Measurements from ENCODE around the gene JAK2. TPM values are rescaled to one million over a fixed set of nuclear protein-coding genes. Genes with fewer than 3 reads are reported as not detected.

JAK2 gene
- total RNA-seq, 4 donors from 2014 or later, result 23.7 to 39.6 (median 37.8) TPM

GRCh38 chr9:5122116-5122515 lies 137.0 kb downstream of the JAK2 start:
- no peak for TF ChIP-seq POLR2A (IDR thresholded peaks at IDR 0.05)
- H3K4me3 ChIP-seq, result no peak overlapping the region
- H3K27me3 ChIP-seq, result no peaks in the 10 kb centered on the region
- H3K36me3 ChIP-seq, result peaks cover 0 to 58% (median 6%) of the 10 kb centered on the region in 3 donors
- 69% methylated on average over 1 of the region's 1 CpG for WGBS, 2 donors
- no peaks in the 10 kb centered on the region for H3K4me1 ChIP-seq
- no peak for DNase-seq (ENCODE audit: low spot score in 2 of 2)
- no peak overlapping the region for H3K27ac ChIP-seq
- peaks cover 0 to 15% (median 0%) of the 10 kb centered on the region in 4 donors for H3K9me3 ChIP-seq

DNA sequence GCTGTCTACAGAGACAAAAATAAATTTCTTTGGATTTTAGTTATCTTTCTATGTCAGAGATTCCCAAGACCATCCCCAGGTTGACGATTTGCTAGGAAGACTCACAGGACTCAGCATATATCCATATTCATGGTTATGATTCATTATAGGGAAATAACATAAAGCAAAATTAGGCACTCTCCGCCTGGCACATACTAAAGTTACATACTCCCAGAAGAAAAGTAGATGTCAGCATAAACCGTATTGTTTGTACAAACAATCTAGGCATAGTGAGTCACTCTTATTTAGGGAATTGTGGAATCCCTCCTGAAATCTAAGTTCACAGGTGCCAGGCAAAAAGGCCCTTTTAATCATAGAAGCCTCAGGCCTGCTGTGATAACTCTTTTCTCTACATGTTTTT lies 137.4 kb downstream of the JAK2 start:
- 85 to 90% methylated on average over 3 of the region's 3 CpGs for WGBS, 2 donors
- Histone ChIP-seq H3K9me3 (peaks cover 0 to 15% (median 0%) of the 10 kb centered on the region in 4 donors), H3K4me3 (no peak overlapping the region), H3K36me3 (peaks cover 0 to 61% (median 6%) of the 10 kb centered on the region in 3 donors), H3K27ac (no peak overlapping the region), H3K4me1 (no peaks in the 10 kb centered on the region), H3K27me3 (no peaks in the 10 kb centered on the region)
- TF ChIP-seq CTCF (IDR thresholded peaks at IDR 0.05) (no peak), EP300 (IDR thresholded peaks at IDR 0.05) (no peak), POLR2A (IDR thresholded peaks at IDR 0.05) (no peak)
- no peak for DNase-seq (ENCODE audit: low spot score in 2 of 2)

DNA sequence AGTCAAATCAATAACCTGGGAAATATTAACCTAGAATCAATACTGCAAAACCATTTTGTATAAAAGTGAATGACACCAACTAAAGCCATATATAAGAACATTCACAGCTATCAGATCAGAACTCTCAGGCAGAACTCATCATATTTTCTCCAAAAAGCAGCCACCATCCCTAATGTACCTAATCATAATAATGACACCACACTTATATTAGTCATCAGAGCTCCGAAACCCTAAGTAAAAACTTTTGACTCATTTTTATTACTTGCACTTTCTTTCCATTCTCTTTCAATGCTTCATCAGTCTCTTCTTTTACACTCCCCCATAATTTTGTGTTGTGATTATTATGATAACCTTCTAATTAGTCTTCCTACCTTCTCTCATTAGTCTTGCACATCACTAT lies 155.1 kb downstream of the JAK2 start:
- H3K27ac ChIP-seq, result no peak overlapping the region
- H3K4me1 ChIP-seq, result no peaks in the 10 kb centered on the region
- TF ChIP-seq POLR2A (IDR thresholded peaks at IDR 0.05) (no peak), CTCF (IDR thresholded peaks at IDR 0.05) (no peak), EP300 (IDR thresholded peaks at IDR 0.05) (no peak)
- no peak for DNase-seq (ENCODE audit: low spot score in 2 of 2)
- WGBS, 2 donors, result 89 to 92% methylated on average over 1 of the region's 1 CpG
- peaks cover 0 to 34% (median 0%) of the 10 kb centered on the region in 3 donors for H3K36me3 ChIP-seq
- no peaks in the 10 kb centered on the region for H3K27me3 ChIP-seq
- H3K9me3 ChIP-seq, result peaks cover 0 to 74% (median 19%) of the 10 kb centered on the region in 4 donors
- no peak overlapping the region for H3K4me3 ChIP-seq

GRCh38 chr9:5144217-5144616 lies 159.1 kb downstream of the JAK2 start:
- no peak for TF ChIP-seq POLR2A (IDR thresholded peaks at IDR 0.05)
- TF ChIP-seq EP300 (IDR thresholded peaks at IDR 0.05), result no peak
- no peak for TF ChIP-seq CTCF (IDR thresholded peaks at IDR 0.05)
- Histone ChIP-seq H3K9me3 (peaks cover 0 to 63% (median 5%) of the 10 kb centered on the region in 4 donors), H3K36me3 (peaks cover 0 to 75% (median 0%) of the 10 kb centered on the region in 3 donors), H3K27ac (no peak overlapping the region), H3K4me1 (no peaks in the 10 kb centered on the region), H3K27me3 (no peaks in the 10 kb centered on the region), H3K4me3 (no peak overlapping the region)
- DNase-seq (ENCODE audit: low spot score in 2 of 2), result no peak
- 88 to 91% methylated on average over 7 of the region's 7 CpGs for WGBS, 2 donors

DNA sequence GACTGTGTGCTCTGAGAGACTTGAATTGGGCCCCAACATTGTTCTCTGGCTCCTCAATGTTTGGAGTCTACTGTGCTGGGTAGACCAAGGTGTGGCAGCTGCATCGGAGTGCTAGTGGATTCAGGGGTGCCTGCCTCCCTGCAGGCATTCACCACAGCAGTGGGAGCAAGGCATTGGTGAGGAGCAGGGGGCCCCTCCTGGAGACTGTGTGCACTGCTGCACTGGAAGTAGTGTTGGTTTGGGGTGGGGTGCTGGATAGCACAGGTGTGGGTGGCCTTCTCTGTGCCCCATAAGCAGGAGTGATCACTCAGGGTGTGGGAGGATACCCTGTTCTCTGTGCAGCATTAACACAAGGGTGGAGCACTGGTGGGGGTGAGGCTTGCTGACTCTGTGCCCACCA lies 161.2 kb downstream of the JAK2 start:
- DNase-seq (ENCODE audit: low spot score in 2 of 2), result no peak
- 100% methylated on average over 1 of the region's 1 CpG for WGBS, 2 donors
- Histone ChIP-seq H3K36me3 (peaks cover 0 to 76% (median 0%) of the 10 kb centered on the region in 3 donors), H3K27me3 (no peaks in the 10 kb centered on the region), H3K4me1 (no peaks in the 10 kb centered on the region), H3K4me3 (no peak overlapping the region), H3K27ac (no peak overlapping the region), H3K9me3 (peaks cover 0 to 80% (median 7%) of the 10 kb centered on the region in 4 donors)
- TF ChIP-seq CTCF (IDR thresholded peaks at IDR 0.05), result no peak
- no peak for TF ChIP-seq POLR2A (IDR thresholded peaks at IDR 0.05)
- TF ChIP-seq EP300 (IDR thresholded peaks at IDR 0.05), result no peak

Other genes with a start within 250 kb of the JAK2 start
- 10 to 100 TPM; 70.2 to 97.5 (median 93.4) TPM for gene AK3, start 244.1 kb upstream of the JAK2 start, total RNA-seq
- gene RCL1, start 192.3 kb upstream of the JAK2 start, total RNA-seq, result 10 to 100 TPM; 54.8 to 85.3 (median 64.0) TPM
- gene INSL6, start 200.4 kb downstream of the JAK2 start, total RNA-seq, result not detected
- not detected for gene INSL4, start 246.1 kb downstream of the JAK2 start, total RNA-seq

Data from tibial nerve (tissue), 4 donors.